Sigmoid colon (tissue), 7 donors: ENCODE measurements around the gene ENTPD1. TPM values are rescaled to one million over a fixed set of nuclear protein-coding genes. Genes with fewer than 3 reads are reported as not detected.
"Not testable (repeated sequence)": the region's sequence is repeated elsewhere in the genome, so short reads cannot be mapped to it uniquely, and the experiment has no call there.

Experiments used
- DNase-seq: peaks from one replicate; pipeline ENCODE4 v3.0.0-alpha.2; 2019
- H3K27ac ChIP-seq, 4 donors: fragments of 200-600 bp; sonication (generic); one replicate each; pipeline ENCODE4 v1.5.1; 2016 to 2019; ENCODE audit warnings: mild to moderate bottlenecking in 1 of 4
- H3K27me3 ChIP-seq, 3 donors: fragments of 200-600 bp; sonication (generic); one replicate each; pipeline ENCODE4 v1.5.1; 2019; ENCODE audit warnings: mild to moderate bottlenecking in 1 of 3
- H3K36me3 ChIP-seq, 4 donors: fragments of 200-600 bp; sonication (generic); one replicate each; pipeline ENCODE4 v1.5.1; 2016 to 2019
- H3K4me1 ChIP-seq, 4 donors: fragments of 200-600 bp; sonication (generic); one replicate each; pipeline ENCODE4 v1.5.1; 2017 to 2019
- H3K4me3 ChIP-seq, 4 donors: fragments of 200-600 bp; sonication (generic); one replicate each; pipeline ENCODE4 v1.5.1; 2017 to 2019; ENCODE audit warnings: mild to moderate bottlenecking in 2 of 4, moderate library complexity in 1 of 4
- H3K9me3 ChIP-seq, 4 donors: fragments of 200-600 bp in 3 of 4; sonication (generic) in 3 of 4; one replicate each; pipeline versions ENCODE4 v1.5.1 to v1.6.1; 2013 to 2019
- EP300 ChIP-seq, 4 donors: sonication (generic); formaldehyde crosslinking; IDR thresholded peaks; one replicate each; pipeline ENCODE4 v1.6.1; 2017; ENCODE audit warnings: antibody characterized with exemption in 4 of 4
- POLR2A ChIP-seq, 2 donors: fragments of 450-650 bp; IDR thresholded peaks; one replicate each; pipeline ENCODE4 v1.6.1; 2016; ENCODE audit warnings: antibody characterized with exemption in 2 of 2, mild to moderate bottlenecking in 2 of 2, moderate library complexity in 2 of 2
- POLR2AphosphoS5 ChIP-seq, 4 donors: sonication (generic); formaldehyde crosslinking; IDR thresholded peaks; one replicate each; pipeline ENCODE4 v1.6.1; 2017; ENCODE audit warnings: antibody characterized with exemption in 4 of 4
- WGBS, 2 donors: extraction: QIAGEN DNeasy Blood & Tissue Kit; methylation state at CpG; one replicate each; pipeline ENCODE4 v1.1.7; 2013; 5-methylcytosine and 5-hydroxymethylcytosine counted together
- intact Hi-C: fragments of 100-400 bp; cut with DNase I; formaldehyde crosslinking; loops from one replicate; pipeline ENCODE4 v1.15.1; 2023
- polyA plus RNA-seq, 3 donors: library from polyadenylated mRNA; stranded (reverse); fragments of 200-250 nt; gene quantifications; one replicate each; pipeline ENCODE4 v1.2.3, GENCODE V29; 2013
- total RNA-seq, 4 donors: library from RNA; depleted of rRNA; stranded (reverse); fragments of >200 nt; gene quantifications; one replicate each; pipeline ENCODE4 v1.1.0, GENCODE V29; 2016
- TF ChIP-seq, protein P1 (sequence below), 4 experiments: fragments of 450-650 bp in 3 of 4; fragments of 200-600 bp in 1 of 4; IDR thresholded peaks; one replicate each; pipeline ENCODE4 v1.5.1; 2016 to 2019; ENCODE audit warnings: antibody characterized with exemption in 4 of 4, mild to moderate bottlenecking in 3 of 4, moderate library complexity in 2 of 4
- donor health status: healthy with polysubstance abuse.
- donor health status: Bipolar disorder and iron deficiency.
- donor health status: healthy.

ENTPD1 gene
- total and polyA plus RNA-seq, 7 donors, result 5.4 to 112 (median 18.5) TPM

DNA sequence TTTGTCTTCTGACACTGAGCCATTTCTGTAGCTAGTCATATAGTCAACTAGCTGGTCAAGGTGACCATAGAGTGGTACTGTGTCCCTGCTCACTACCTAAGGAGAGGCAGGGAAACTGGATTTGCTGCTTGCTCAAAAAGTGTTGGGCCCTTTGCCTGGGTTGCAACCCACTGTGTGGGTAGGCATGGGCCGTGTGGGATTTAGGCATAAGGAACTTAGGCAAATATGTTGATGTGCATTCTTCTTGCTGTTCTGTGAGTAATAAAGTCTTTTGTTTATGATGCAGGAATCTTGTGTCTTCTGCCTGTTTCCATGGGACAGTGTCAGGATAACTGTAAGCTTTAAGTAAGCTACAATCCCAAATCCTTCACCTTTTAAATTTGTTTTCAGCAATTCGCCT, 39.1 kb upstream of the ENTPD1 start:
- Histone ChIP-seq H3K9me3 (no peaks in the 10 kb centered on the region), H3K4me3 (no peak overlapping the region), H3K36me3 (no peaks in the 10 kb centered on the region), H3K27ac (no peak overlapping the region), H3K27me3 (no peaks in the 10 kb centered on the region), H3K4me1 (peaks cover 0 to 5% (median 0%) of the 10 kb centered on the region in 4 donors)
- TF ChIP-seq POLR2AphosphoS5 (IDR thresholded peaks at IDR 0.05) (no peak), EP300 (IDR thresholded peaks at IDR 0.05) (no peak), POLR2A (IDR thresholded peaks at IDR 0.05) (no peak)
- TF ChIP-seq, protein P1, sequence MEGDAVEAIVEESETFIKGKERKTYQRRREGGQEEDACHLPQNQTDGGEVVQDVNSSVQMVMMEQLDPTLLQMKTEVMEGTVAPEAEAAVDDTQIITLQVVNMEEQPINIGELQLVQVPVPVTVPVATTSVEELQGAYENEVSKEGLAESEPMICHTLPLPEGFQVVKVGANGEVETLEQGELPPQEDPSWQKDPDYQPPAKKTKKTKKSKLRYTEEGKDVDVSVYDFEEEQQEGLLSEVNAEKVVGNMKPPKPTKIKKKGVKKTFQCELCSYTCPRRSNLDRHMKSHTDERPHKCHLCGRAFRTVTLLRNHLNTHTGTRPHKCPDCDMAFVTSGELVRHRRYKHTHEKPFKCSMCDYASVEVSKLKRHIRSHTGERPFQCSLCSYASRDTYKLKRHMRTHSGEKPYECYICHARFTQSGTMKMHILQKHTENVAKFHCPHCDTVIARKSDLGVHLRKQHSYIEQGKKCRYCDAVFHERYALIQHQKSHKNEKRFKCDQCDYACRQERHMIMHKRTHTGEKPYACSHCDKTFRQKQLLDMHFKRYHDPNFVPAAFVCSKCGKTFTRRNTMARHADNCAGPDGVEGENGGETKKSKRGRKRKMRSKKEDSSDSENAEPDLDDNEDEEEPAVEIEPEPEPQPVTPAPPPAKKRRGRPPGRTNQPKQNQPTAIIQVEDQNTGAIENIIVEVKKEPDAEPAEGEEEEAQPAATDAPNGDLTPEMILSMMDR (IDR thresholded peaks at IDR 0.05), result no peak
- DNase-seq, result no peak
- intact Hi-C loops, result no loop called here
- 71 to 85% methylated on average over 2 of the region's 2 CpGs for WGBS, 2 donors

DNA sequence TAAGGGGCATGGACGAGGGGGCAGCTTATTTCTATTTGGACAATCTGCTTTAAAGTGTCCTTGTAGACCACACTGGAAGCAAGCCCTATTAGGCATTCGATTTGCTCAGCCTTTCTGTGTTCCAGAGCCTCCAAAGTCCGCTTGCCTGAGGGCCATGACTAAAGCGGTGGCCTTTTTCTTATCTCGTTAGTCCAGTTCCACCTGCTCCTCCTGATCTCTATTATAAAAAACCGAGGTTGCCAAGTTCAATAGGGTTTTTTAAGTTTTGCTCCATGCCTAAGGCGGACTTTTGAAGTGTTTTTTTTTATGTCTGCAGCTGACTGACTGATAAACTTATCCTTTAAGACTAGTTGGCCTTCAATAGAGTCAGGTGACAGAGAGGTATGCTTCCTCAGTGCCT, 35.2 kb upstream of the ENTPD1 start:
- H3K4me1 ChIP-seq, H3K9me3 ChIP-seq, H3K27ac ChIP-seq, intact Hi-C loops, H3K27me3 ChIP-seq, H3K36me3 ChIP-seq, H3K4me3 ChIP-seq, DNase-seq: not testable (repeated sequence)
- 46 to 89% methylated on average over 7 of the region's 7 CpGs for WGBS, 2 donors

DNA sequence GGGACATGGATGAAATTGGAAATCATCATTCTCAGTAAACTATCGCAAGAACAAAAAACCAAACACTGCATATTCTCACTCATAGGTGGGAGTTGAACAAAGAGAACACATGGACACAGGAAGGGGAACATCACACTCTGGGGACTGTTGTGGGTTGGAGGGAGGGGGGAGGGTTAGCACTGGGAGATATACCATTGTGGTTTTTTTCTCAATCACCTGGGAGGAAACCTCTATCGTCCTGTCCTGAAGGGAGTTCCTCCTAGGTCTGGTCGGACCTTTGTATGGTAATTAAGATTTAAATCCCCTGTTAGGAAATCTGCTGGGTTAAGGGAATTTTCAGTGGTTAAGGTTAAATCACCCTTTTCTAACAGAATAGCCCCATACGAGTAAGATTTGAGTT, 33.5 kb upstream of the ENTPD1 start:
- H3K36me3 ChIP-seq, H3K9me3 ChIP-seq, H3K4me1 ChIP-seq, H3K4me3 ChIP-seq, intact Hi-C loops, DNase-seq, H3K27ac ChIP-seq, H3K27me3 ChIP-seq: not testable (repeated sequence)
- 69 to 90% methylated on average over 4 of the region's 4 CpGs for WGBS, 2 donors

DNA sequence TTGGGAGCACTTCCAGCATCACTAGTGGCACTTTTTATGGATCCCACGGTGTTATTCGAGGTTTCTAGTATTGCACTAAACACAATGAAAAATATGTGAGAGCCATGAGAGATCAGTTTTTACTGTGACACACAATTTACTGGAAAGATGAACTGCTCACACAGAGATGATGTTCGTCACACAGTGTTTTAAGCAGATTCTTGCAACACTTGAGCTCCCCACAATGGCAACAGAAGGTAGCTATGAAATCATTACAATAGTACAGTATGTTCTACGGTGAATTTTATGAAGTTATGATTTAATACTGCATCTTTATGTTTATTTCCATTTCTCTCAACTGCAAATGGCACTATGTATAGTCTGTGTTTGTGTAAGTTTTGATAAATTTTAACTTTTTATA, 27.4 kb upstream of the ENTPD1 start:
- H3K9me3 ChIP-seq, result peaks cover 0 to 11% (median 0%) of the 10 kb centered on the region in 4 donors
- peaks cover 0 to 20% (median 6%) of the 10 kb centered on the region in 4 donors for H3K4me1 ChIP-seq
- TF ChIP-seq POLR2AphosphoS5 (IDR thresholded peaks at IDR 0.05), result peak; percentile 47 to 82 (median 65)
- TF ChIP-seq, protein P1 (IDR thresholded peaks at IDR 0.05), result no peak
- TF ChIP-seq POLR2A (IDR thresholded peaks at IDR 0.05), result no peak
- TF ChIP-seq EP300 (IDR thresholded peaks at IDR 0.05), result peak; percentile 78 to 97 (median 88)
- peak overlapping the region in 2 of 4 donors; percentile 49 to 55 for H3K27ac ChIP-seq
- intact Hi-C loops, result no loop called here
- H3K36me3 ChIP-seq, result no peaks in the 10 kb centered on the region
- H3K4me3 ChIP-seq, result no peak overlapping the region
- H3K27me3 ChIP-seq, result no peaks in the 10 kb centered on the region
- DNase-seq, result no peak
- WGBS, 2 donors, result 73% methylated on average over 4 of the region's 4 CpGs

DNA sequence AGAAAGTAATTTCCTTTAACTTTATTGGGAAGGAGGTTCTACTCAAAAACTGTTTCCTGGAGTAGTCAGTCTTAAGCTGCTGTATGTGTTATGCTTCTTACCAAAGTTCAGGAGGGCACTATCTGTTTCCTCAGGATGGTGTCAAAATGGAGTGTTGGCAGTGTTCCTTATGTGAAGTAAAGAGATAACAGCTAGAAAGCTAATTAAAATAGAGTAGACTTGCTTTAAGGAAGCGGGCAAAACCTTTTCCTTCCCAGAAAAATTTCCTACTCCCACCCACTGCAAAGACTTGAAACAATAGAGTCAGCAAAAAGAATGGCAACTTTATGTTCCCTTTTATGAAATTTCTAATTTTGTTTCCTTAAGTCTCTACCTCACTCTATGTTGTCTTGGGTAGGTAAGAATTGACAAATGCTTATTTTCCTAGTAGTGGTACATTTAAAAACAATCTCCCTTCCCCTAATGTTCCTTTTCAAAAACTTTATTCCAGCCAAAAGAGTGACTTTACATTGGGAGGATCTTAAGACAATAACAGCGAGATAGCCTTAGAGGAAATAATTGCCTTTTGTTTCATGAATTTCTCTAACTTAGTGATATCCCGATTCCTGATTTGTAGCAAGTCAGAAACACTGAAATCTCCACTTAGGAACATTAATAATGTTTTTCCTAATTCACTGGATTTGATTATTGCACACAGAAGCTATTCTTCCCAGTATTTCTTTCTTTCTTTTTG, 26.5 kb upstream of the ENTPD1 start:
- TF ChIP-seq EP300 (IDR thresholded peaks at IDR 0.05) (no peak), POLR2A (IDR thresholded peaks at IDR 0.05) (no peak), POLR2AphosphoS5 (IDR thresholded peaks at IDR 0.05) (peak in 1 of 4 donors; percentile 14)
- TF ChIP-seq, protein P1 (IDR thresholded peaks at IDR 0.05), result no peak
- WGBS, 2 donors, result 71 to 80% methylated on average over 3 of the region's 3 CpGs

DNA sequence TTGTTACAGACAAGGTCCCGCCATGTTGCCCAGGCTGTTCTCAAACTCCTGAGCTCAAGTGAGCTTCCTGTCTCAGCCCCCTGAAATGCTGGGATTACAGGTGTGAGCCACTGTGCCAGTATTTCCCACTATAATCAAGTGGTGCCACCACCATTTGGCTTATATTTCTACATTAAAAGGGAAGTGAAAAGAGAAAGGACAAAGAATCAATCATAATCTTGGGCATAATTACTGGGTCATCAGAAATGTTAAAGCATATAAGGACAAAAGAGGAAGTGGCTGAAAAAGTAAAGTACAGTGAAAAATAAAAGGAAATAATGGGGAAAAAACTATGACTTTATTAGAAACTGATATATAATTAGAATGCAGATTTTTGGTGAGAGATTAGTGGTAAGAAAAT, 25.7 kb upstream of the ENTPD1 start:
- no peak for DNase-seq
- Histone ChIP-seq H3K27me3 (no peaks in the 10 kb centered on the region), H3K4me1 (peaks cover 0 to 20% (median 6%) of the 10 kb centered on the region in 4 donors), H3K36me3 (no peaks in the 10 kb centered on the region), H3K27ac (peak overlapping the region; percentile 33 to 55 (median 42)), H3K4me3 (no peak overlapping the region), H3K9me3 (peaks cover 0 to 11% (median 0%) of the 10 kb centered on the region in 4 donors)
- 78 to 81% methylated on average over 1 of the region's 1 CpG for WGBS, 2 donors
- TF ChIP-seq EP300 (IDR thresholded peaks at IDR 0.05), result no peak
- TF ChIP-seq, protein P1 (IDR thresholded peaks at IDR 0.05), result no peak
- no peak for TF ChIP-seq POLR2AphosphoS5 (IDR thresholded peaks at IDR 0.05)
- no peak for TF ChIP-seq POLR2A (IDR thresholded peaks at IDR 0.05)
- intact Hi-C loops, result no loop called here

More for the DNA sequence above, 26.5 kb upstream of the ENTPD1 start:
- Histone ChIP-seq H3K4me3 (no peak overlapping the region), H3K36me3 (no peaks in the 10 kb centered on the region), H3K9me3 (peaks cover 0 to 11% (median 0%) of the 10 kb centered on the region in 4 donors), H3K27me3 (no peaks in the 10 kb centered on the region), H3K4me1 (peaks cover 0 to 20% (median 6%) of the 10 kb centered on the region in 4 donors), H3K27ac (peak overlapping the region; percentile 33 to 55 (median 42))
- DNase-seq, result no peak
- intact Hi-C loops, result no loop called here

DNA sequence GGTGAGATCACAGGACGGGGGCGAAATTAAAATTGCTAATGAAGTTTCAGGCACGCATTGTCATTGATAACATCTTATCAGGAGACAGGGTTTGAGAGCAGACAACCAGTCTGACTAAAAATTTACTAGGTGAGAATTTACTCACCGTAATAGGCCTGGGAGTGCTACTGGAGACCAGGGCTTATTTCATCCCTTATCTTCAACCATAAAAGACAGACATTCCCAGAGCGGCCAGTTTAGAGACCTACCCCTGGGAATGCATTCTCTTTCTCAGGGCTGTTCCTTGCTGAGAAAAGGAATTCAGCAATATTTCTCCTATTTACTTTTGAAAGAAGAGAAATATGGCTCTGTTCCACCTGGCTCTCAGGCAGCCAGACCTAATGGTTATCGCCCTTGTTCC, 23.1 kb upstream of the ENTPD1 start:
- H3K36me3 ChIP-seq, result not testable (repeated sequence)

More for the DNA sequence above, 23.1 kb upstream of the ENTPD1 start:
- DNase-seq, H3K27me3 ChIP-seq, intact Hi-C loops, H3K4me3 ChIP-seq, H3K27ac ChIP-seq: not testable (repeated sequence)
- WGBS, 2 donors, result 90 to 95% methylated on average over 6 of the region's 6 CpGs
- peaks cover 0 to 19% (median 6%) of the 10 kb centered on the region in 4 donors for H3K4me1 ChIP-seq
- H3K9me3 ChIP-seq, result peaks cover 0 to 11% (median 0%) of the 10 kb centered on the region in 4 donors
